Choroid plexus epithelial cell (primary cell): ENCODE results near the gene JAKMIP3.

Experiments used
- DNase-seq: peaks from one replicate; pipeline ENCODE4 v3.0.0-alpha.2; 2010; ENCODE audit warnings: low read depth
- H3K4me3 ChIP-seq: 2 replicates; pipeline ENCODE4 v1.5.1; 2011; ENCODE audit warnings: low read depth, mild to moderate bottlenecking, control low read depth, low read length, moderate library complexity
- CTCF ChIP-seq: conservative IDR thresholded peaks from 2 replicates; pipeline ENCODE4 v1.5.1; 2011; ENCODE audit warnings: low read depth, mild to moderate bottlenecking, control low read depth, inconsistent platforms, low read length, moderate library complexity

Gene JAKMIP3

GRCh38 chr10:132065491-132066105 is at the start of gene JAKMIP3:
Gene JAKMIP3 (plus strand): TSS chr10:132065946. CDS start chr10:132104809, 38,863 bp downstream.
- peak; percentile 95 for DNase-seq
- H3K4me3 ChIP-seq = peak within 1 kb of the TSS; percentile 60
- TF ChIP-seq CTCF = no peak

- DNase-seq = no peak
- no peak overlapping the region for H3K4me3 ChIP-seq
- TF ChIP-seq CTCF = no peak
These were observed 49.2 kb upstream of the JAKMIP3 start for GRCh38 chr10:132016514-132016913.

GRCh38 chr10:132018446-132018845 is 47.3 kb upstream of the JAKMIP3 start:
- no peak for TF ChIP-seq CTCF
- no peak for DNase-seq
- no peak overlapping the region for H3K4me3 ChIP-seq

- TF ChIP-seq CTCF = no peak
- no peak for DNase-seq
- H3K4me3 ChIP-seq = no peak overlapping the region
These were observed 46.4 kb upstream of the JAKMIP3 start for GRCh38 chr10:132019366-132019765.

- no peak overlapping the region for H3K4me3 ChIP-seq
- no peak for TF ChIP-seq CTCF
- no peak for DNase-seq
These were observed 45.3 kb upstream of the JAKMIP3 start for GRCh38 chr10:132020456-132020855.

GRCh38 chr10:132021046-132021445 is 44.7 kb upstream of the JAKMIP3 start:
- no peak overlapping the region for H3K4me3 ChIP-seq
- no peak for DNase-seq
- TF ChIP-seq CTCF = no peak

- no peak for TF ChIP-seq CTCF
- DNase-seq = no peak
- H3K4me3 ChIP-seq = no peak overlapping the region
These were observed 44.1 kb upstream of the JAKMIP3 start for GRCh38 chr10:132021504-132022143.
